GM23248 (cell line): Measurements from ENCODE around the gene PODN. TPM values are rescaled to one million over a fixed set of nuclear protein-coding genes. Genes with fewer than 3 reads are reported as not detected.

Source experiments
- DNase-seq: peaks from one replicate; pipeline ENCODE4 v3.0.0-alpha.2; 2015
- H2AFZ ChIP-seq: fragments of 200-600 bp; sonication (generic); 2 replicates; pipeline ENCODE4 v1.6.1; 2016; ENCODE audit warnings: antibody characterized with exemption
- H3F3A ChIP-seq: fragments of 200-600 bp; sonication (generic); 2 replicates; pipeline ENCODE4 v1.6.1; 2016; ENCODE audit warnings: mild to moderate bottlenecking, antibody characterized with exemption, mixed run types; ENCODE audit not compliant: insufficient read depth
- H3K27ac ChIP-seq: fragments of 200-600 bp; sonication (generic); 2 replicates; pipeline ENCODE4 v1.5.1; 2016; ENCODE audit warnings: mild to moderate bottlenecking
- H3K27me3 ChIP-seq: fragments of 200-600 bp; sonication (generic); replicated peaks from 2 replicates; pipeline ENCODE4 v1.6.1; 2016; ENCODE audit warnings: mild to moderate bottlenecking; ENCODE audit not compliant: insufficient read depth
- H3K36me3 ChIP-seq: fragments of 200-600 bp; sonication (generic); 2 replicates; pipeline ENCODE4 v1.6.1; 2016; ENCODE audit warnings: low read depth, mild to moderate bottlenecking
- H3K4me1 ChIP-seq: fragments of 200-600 bp; sonication (generic); 2 replicates; pipeline ENCODE4 v1.6.1; 2016; ENCODE audit warnings: mild to moderate bottlenecking; ENCODE audit not compliant: insufficient read depth
- H3K4me2 ChIP-seq: fragments of 200-600 bp; sonication (generic); one replicate; pipeline ENCODE4 v1.6.1; 2016; ENCODE audit warnings: mild to moderate bottlenecking; ENCODE audit not compliant: unreplicated experiment
- H3K4me3 ChIP-seq: fragments of 200-600 bp; sonication (generic); 2 replicates; pipeline ENCODE4 v1.5.1; 2016; ENCODE audit warnings: mild to moderate bottlenecking
- H3K79me2 ChIP-seq: fragments of 200-600 bp; sonication (generic); 2 replicates; pipeline ENCODE4 v1.6.1; 2016; ENCODE audit warnings: mild to moderate bottlenecking; ENCODE audit not compliant: insufficient read depth
- H3K9ac ChIP-seq: fragments of 200-600 bp; sonication (generic); 2 replicates; pipeline ENCODE4 v1.6.1; 2016; ENCODE audit warnings: mild to moderate bottlenecking
- H3K9me2 ChIP-seq: fragments of 200-600 bp; sonication (generic); 2 replicates; pipeline ENCODE4 v1.6.1; 2016; ENCODE audit warnings: mixed run types, mild to moderate bottlenecking, moderate library complexity; ENCODE audit not compliant: insufficient read depth
- H3K9me3 ChIP-seq: fragments of 200-600 bp; sonication (generic); one replicate; pipeline ENCODE4 v1.6.1; 2017; ENCODE audit warnings: low read depth
- H4K20me1 ChIP-seq: fragments of 200-600 bp; sonication (generic); 2 replicates; pipeline ENCODE4 v1.6.0; 2016; ENCODE audit not compliant: insufficient read depth
- EZH2 ChIP-seq: fragments of 200-600 bp; sonication (generic); IDR thresholded peaks from 2 replicates; pipeline ENCODE4 v1.6.1; 2018; ENCODE audit warnings: antibody characterized with exemption, mild to moderate bottlenecking; ENCODE audit not compliant: insufficient read depth, poor library complexity, severe bottlenecking
- EZH2phosphoT487 ChIP-seq: fragments of 200-600 bp; sonication (generic); IDR thresholded peaks from 2 replicates; pipeline ENCODE4 v1.6.1; 2018; ENCODE audit warnings: antibody characterized with exemption, moderate library complexity, mild to moderate bottlenecking, low read depth; ENCODE audit not compliant: insufficient read depth
- WGBS, 2 experiments: methylation state at CpG; one replicate each; pipeline ENCODE4 v1.1.6; 2015 to 2017; ENCODE audit warnings: low lambda C conversion rate in 2 of 2, low coverage in 1 of 2; ENCODE audit errors: missing lambda C conversion rate in 2 of 2; 5-methylcytosine and 5-hydroxymethylcytosine counted together
- in situ Hi-C: fragments of 300-500 bp; cut with MboI; formaldehyde crosslinking; loops from 2 replicates; pipeline ENCODE4 v1.15.0; 2020
- polyA plus RNA-seq: library from polyadenylated mRNA; unstranded; fragments of >200 nt; fragmentation: Nextera tagmentation; extraction: Ambion mirVana; gene quantifications from 2 replicates; pipeline ENCODE4 v1.2.1, GENCODE V29; 2016
- total RNA-seq: library from RNA; depleted of rRNA; stranded (reverse); fragments of >200 nt; shearing (Covaris generic); gene quantifications from 2 replicates; pipeline ENCODE4 v1.2.3, GENCODE V29; 2014

The PODN gene
- total and polyA plus RNA-seq, 2 experiments from 2014 or later: 54.8 to 71.6 TPM

DNA sequence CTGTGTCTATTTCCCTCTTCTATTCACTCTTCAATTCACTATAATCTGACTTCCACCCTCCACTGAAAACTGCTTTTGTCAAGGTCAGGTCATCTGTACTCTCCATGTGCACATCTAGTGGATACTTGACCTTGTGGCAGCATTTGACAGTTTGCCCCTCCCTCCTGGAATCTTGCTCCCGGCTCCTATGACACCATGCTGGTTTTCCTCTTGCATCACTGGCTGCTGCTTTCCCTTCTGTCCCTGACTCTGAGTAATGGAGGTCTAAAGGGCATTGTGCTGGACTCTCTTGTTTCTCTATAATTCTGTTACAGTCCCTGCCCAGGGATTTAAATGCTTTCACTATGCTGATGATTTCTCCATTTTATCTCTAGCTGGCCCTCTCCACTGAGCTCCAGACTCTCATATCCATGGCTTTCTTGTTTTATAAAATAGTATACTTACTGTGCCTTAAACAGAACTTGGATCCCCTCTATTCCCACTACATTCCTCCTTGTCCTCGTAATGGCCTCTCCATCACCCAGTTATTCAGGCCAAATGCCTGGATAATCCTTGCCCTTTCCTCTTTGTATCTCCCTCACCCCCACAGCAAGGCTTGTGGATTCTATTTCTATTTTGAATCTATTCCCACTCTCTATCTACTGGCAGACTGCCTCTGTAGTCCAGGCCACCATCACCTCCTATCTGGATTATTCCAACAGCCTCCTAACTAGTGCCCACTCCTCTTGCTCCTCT, 36.8 kb upstream of the PODN start:
- in situ Hi-C loops: no loop called here
- no peaks in the 10 kb centered on the region for H3K9me3 ChIP-seq
- H3K4me3 ChIP-seq: no peak overlapping the region
- peaks cover 8% of the 10 kb centered on the region; the same call in 1 of the 2 replicates for H3F3A ChIP-seq
- no peak overlapping the region for H3K9ac ChIP-seq
- H3K79me2 ChIP-seq: peaks cover 95% of the 10 kb centered on the region
- WGBS, 2 experiments: 52 to 54% methylated on average over 2 of the region's 2 CpGs
- no peaks in the 10 kb centered on the region for H3K27me3 ChIP-seq
- no peaks in the 10 kb centered on the region for H3K9me2 ChIP-seq
- no peaks in the 10 kb centered on the region for H4K20me1 ChIP-seq
- H3K4me2 ChIP-seq: peak overlapping the region; percentile 52
- H3K27ac ChIP-seq: peak overlapping the region; percentile 65
- H3K4me1 ChIP-seq: peaks cover 17% of the 10 kb centered on the region
- TF ChIP-seq EZH2phosphoT487 (no peak), EZH2 (no peak)
- peak; percentile 88 for DNase-seq
- H3K36me3 ChIP-seq: 0 out of 2 replicates have a peak, but pooled peaks cover 11% of the 10 kb centered on the region
- no peak overlapping the region for H2AFZ ChIP-seq

DNA sequence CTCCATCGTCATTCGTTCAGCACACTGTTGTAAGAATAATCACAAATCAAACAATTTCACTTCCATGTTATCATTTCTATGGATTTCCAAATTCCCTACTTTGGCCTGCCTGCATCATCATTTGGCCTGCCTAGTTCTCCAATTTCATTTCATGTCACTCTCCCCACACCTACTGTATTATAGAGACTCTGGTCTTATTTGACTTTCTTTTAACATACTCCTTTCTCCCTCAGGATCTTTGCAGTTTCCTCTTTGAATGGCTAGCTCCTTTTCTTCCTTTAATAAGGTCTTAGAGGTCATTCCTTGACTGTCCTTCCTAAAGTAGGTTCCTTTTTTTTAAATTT, 36.3 kb upstream of the PODN start:
- no peaks in the 10 kb centered on the region for H3K9me3 ChIP-seq
- H3K79me2 ChIP-seq: peaks cover 95% of the 10 kb centered on the region
- H3K4me2 ChIP-seq: peak overlapping the region; percentile 52
- H3F3A ChIP-seq: peaks cover 8% of the 10 kb centered on the region; the same call in 1 of the 2 replicates
- no peaks in the 10 kb centered on the region for H3K27me3 ChIP-seq
- H3K4me1 ChIP-seq: peaks cover 17% of the 10 kb centered on the region
- no peak overlapping the region for H3K9ac ChIP-seq
- H3K36me3 ChIP-seq: 0 out of 2 replicates have a peak, but pooled peaks cover 11% of the 10 kb centered on the region
- no peaks in the 10 kb centered on the region for H3K9me2 ChIP-seq
- no peaks in the 10 kb centered on the region for H4K20me1 ChIP-seq
- H2AFZ ChIP-seq: no peak overlapping the region
- peak overlapping the region; percentile 65 for H3K27ac ChIP-seq
- no peak overlapping the region for H3K4me3 ChIP-seq
- in situ Hi-C loops: no loop called here
- DNase-seq: no peak
- TF ChIP-seq EZH2phosphoT487 (no peak), EZH2 (no peak)
- 94 to 95% methylated on average over 2 of the region's 2 CpGs for WGBS, 2 experiments

DNA sequence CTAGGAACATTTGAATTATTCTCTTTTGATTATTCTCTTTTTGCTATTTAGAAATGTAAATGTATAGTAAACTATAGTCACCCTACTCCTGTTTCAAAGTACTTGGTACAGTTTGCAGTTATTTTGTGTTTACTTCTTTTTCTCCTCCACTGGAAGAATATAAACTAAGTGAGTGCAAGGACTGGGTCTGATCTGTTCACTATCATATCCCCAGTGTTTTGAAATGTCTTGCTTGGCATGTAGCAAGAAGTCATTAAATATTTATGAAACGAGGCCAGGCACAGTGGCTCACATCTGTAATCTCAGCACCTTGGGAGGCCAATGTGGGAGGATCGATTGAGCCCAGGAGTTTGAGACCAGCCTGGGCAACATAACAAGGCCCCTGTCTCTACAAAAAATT, 35.8 kb upstream of the PODN start:
- H4K20me1 ChIP-seq: no peaks in the 10 kb centered on the region
- H3K79me2 ChIP-seq: peaks cover 92% of the 10 kb centered on the region
- H3K4me1 ChIP-seq: peaks cover 17% of the 10 kb centered on the region
- no peaks in the 10 kb centered on the region for H3K9me2 ChIP-seq
- DNase-seq: no peak
- 60 to 62% methylated on average over 2 of the region's 2 CpGs for WGBS, 2 experiments
- H3K36me3 ChIP-seq: 0 out of 2 replicates have a peak, but pooled peaks cover 11% of the 10 kb centered on the region
- H3K27me3 ChIP-seq: no peaks in the 10 kb centered on the region
- H3K4me3 ChIP-seq: no peak overlapping the region
- H3K27ac ChIP-seq: 0 out of 2 replicates have a peak overlapping the region, but pooled peaks have one; percentile 65
- in situ Hi-C loops: no loop called here
- no peak for TF ChIP-seq EZH2phosphoT487
- no peak for TF ChIP-seq EZH2
- no peak overlapping the region for H3K4me2 ChIP-seq
- no peaks in the 10 kb centered on the region for H3K9me3 ChIP-seq
- no peak overlapping the region for H3K9ac ChIP-seq
- H3F3A ChIP-seq: peaks cover 8% of the 10 kb centered on the region; the same call in 1 of the 2 replicates
- H2AFZ ChIP-seq: no peak overlapping the region

DNA sequence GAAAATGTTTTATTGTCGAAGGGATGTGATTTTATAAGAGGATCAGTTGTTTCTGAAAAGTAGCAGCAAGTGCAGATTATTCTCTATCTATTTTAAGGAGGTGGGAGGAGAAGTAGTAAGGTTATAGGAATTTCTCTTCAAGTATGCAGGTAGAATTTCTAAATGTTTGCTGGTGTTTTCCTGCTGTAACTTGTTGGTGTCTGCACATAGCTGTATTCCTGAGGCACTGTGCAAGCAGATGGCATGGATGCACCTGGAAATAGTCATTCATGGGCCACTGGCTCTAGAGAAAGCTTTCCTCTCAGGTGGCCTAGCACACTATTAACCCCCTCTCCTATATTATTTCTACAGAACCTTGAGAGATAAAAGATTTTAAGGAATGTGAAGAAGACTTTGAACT, 30.3 kb upstream of the PODN start:
- peaks cover 11% of the 10 kb centered on the region; the same call in 1 of the 2 replicates for H3K36me3 ChIP-seq
- H3K9me3 ChIP-seq: no peaks in the 10 kb centered on the region
- no peak for TF ChIP-seq EZH2
- TF ChIP-seq EZH2phosphoT487: no peak
- peaks cover 64% of the 10 kb centered on the region for H3K79me2 ChIP-seq
- no peaks in the 10 kb centered on the region for H3K27me3 ChIP-seq
- H2AFZ ChIP-seq: no peak overlapping the region
- H4K20me1 ChIP-seq: no peaks in the 10 kb centered on the region
- in situ Hi-C loops: no loop called here
- no peak overlapping the region for H3K9ac ChIP-seq
- no peak overlapping the region for H3K4me2 ChIP-seq
- H3K9me2 ChIP-seq: no peaks in the 10 kb centered on the region
- H3K4me3 ChIP-seq: no peak overlapping the region
- no peaks in the 10 kb centered on the region for H3F3A ChIP-seq
- H3K4me1 ChIP-seq: no peaks in the 10 kb centered on the region
- 46 to 64% methylated on average over 1 of the region's 1 CpG for WGBS, 2 experiments
- DNase-seq: no peak
- H3K27ac ChIP-seq: no peak overlapping the region
